AG09309 (cell line): ENCODE measurements around the gene LDHB.
"Not testable (repeated sequence)": the region's sequence is repeated elsewhere in the genome, so short reads cannot be mapped to it uniquely, and the experiment has no call there.

ENCODE experiments used
- DNase-seq: peaks from one replicate; pipeline ENCODE4 v3.0.0-alpha.2; 2010; ENCODE audit warnings: low read depth
- H3K4me3 ChIP-seq: 2 replicates; pipeline ENCODE4 v1.5.1; 2011; ENCODE audit warnings: mild to moderate bottlenecking, low read depth, low read length, moderate library complexity; ENCODE audit not compliant: control insufficient read depth
- TF ChIP-seq, protein P1 (sequence below): IDR thresholded peaks from 2 replicates; pipeline ENCODE4 v1.5.1; 2011; ENCODE audit warnings: mild to moderate bottlenecking, low read depth, low read length, inconsistent platforms; ENCODE audit not compliant: insufficient read depth, control insufficient read depth; ENCODE audit errors: missing control alignments

LDHB gene

GRCh38 chr12:21676776-21677175, 19.1 kb upstream of the LDHB start:
- TF ChIP-seq, protein P1, sequence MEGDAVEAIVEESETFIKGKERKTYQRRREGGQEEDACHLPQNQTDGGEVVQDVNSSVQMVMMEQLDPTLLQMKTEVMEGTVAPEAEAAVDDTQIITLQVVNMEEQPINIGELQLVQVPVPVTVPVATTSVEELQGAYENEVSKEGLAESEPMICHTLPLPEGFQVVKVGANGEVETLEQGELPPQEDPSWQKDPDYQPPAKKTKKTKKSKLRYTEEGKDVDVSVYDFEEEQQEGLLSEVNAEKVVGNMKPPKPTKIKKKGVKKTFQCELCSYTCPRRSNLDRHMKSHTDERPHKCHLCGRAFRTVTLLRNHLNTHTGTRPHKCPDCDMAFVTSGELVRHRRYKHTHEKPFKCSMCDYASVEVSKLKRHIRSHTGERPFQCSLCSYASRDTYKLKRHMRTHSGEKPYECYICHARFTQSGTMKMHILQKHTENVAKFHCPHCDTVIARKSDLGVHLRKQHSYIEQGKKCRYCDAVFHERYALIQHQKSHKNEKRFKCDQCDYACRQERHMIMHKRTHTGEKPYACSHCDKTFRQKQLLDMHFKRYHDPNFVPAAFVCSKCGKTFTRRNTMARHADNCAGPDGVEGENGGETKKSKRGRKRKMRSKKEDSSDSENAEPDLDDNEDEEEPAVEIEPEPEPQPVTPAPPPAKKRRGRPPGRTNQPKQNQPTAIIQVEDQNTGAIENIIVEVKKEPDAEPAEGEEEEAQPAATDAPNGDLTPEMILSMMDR, result no peak
- no peak for DNase-seq

GRCh38 chr12:21675641-21676040, 18.0 kb upstream of the LDHB start:
- TF ChIP-seq, protein P1, result no peak
- no peak for DNase-seq
- no peak overlapping the region for H3K4me3 ChIP-seq

More at GRCh38 chr12:21676776-21677175, 19.1 kb upstream of the LDHB start:
- no peak overlapping the region for H3K4me3 ChIP-seq

DNA sequence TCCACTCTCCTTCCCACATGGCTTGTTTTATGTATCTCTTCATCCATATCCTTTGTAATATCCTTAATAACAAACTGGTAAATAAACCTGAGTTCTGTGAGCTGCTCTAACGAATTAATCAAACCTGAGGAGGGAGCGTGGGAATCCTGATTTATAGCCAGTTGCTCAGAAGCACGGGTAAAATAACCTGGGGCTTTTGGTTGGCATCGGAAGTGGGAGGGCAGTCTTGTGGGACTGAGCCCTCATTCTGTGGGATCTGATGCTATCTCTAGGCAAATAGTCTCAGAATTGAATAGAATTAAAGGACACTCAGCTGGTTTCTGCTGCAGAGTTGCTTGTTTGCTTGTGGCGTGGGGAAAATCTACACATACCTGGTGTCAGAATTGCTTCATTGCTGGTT, 17.5 kb upstream of the LDHB start:
- H3K4me3 ChIP-seq, result no peak overlapping the region
- no peak for DNase-seq
- TF ChIP-seq, protein P1, result no peak

GRCh38 chr12:21673830-21674552, 16.3 kb upstream of the LDHB start:
- not testable (repeated sequence) for H3K4me3 ChIP-seq, DNase-seq

- TF ChIP-seq, protein P1, result no peak
- no peak for DNase-seq
- H3K4me3 ChIP-seq, result no peak overlapping the region
Observed at GRCh38 chr12:21672146-21672545, 14.5 kb upstream of the LDHB start.

- DNase-seq, result no peak
- no peak overlapping the region for H3K4me3 ChIP-seq
- TF ChIP-seq, protein P1, result no peak
Observed at GRCh38 chr12:21666722-21667121, 9.1 kb upstream of the LDHB start.

- TF ChIP-seq, protein P1, result no peak
- H3K4me3 ChIP-seq, result no peak overlapping the region
- no peak for DNase-seq
Observed at GRCh38 chr12:21665816-21666215, 8.2 kb upstream of the LDHB start.
